ENCODE measurements around the gene INPP5A. TPM values are rescaled to one million over a fixed set of nuclear protein-coding genes. Genes with fewer than 3 reads are reported as not detected.

The INPP5A gene
- total and polyA plus RNA-seq, 2 of the 13 experiments (the other 11 are each of a cell fraction or from before 2014, with no cell fraction given) = 17.5 to 37.9 TPM

DNA sequence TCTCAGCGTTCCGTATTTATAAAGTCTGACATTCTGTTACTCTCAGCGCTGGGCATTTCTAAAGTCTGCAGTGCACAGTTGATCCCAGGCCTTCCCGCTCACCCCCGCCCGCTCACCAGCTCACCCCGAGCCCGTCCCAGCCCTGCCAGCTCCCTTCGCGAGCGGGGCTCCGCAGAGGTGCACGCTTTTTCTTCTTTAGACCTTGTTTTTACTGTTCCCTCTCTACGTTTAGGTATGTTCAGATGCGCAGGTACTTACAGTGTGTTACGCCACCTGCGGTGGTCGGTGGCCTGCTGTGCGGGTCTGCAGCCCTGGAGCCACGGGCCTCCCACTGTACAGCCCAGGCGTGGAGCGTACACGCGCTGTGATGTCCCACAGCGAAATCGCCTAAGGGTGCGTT lies 219.6 kb downstream of the INPP5A start:
- in situ Hi-C loops (cut with HindIII; ENCODE audit: extremely low pct_ligation_motif_present, low pct_unique_long_range_greater_than_20kb) = no loop called here
- Histone ChIP-seq H3K36me3 (replicated peaks in 1 of 2; ENCODE audit: control insufficient read depth in 1 of 2, insufficient read depth in 2 of 2, low read length in 2 of 2) (peaks cover 0 to 8% of the 10 kb centered on the region in 2 experiments; a peak in 1 of 5 replicates), H3K27ac (ENCODE audit: extremely low read length, insufficient read depth, low read length) (no peak overlapping the region), H2AFZ (ENCODE audit: low read length) (no peak overlapping the region), H3K9me3 (ENCODE audit: low read length) (no peaks in the 10 kb centered on the region), H3K79me2 (ENCODE audit: insufficient read depth, low read length) (no peaks in the 10 kb centered on the region), H3K4me1 (ENCODE audit: insufficient read depth, low read length) (no peaks in the 10 kb centered on the region), H4K20me1 (ENCODE audit: insufficient read depth, low read length) (no peaks in the 10 kb centered on the region), H3K9ac (ENCODE audit: insufficient read depth, low read depth, low read length) (no peak overlapping the region), H3K4me2 (ENCODE audit: low read depth, low read length) (no peak overlapping the region), H3K27me3 (ENCODE audit: control insufficient read depth in 1 of 2, insufficient read depth in 2 of 2, low read length in 2 of 2) (no peaks in the 10 kb centered on the region), H3K4me3 (replicated peaks in 1 of 3; ENCODE audit: insufficient read depth in 1 of 3, low read depth in 2 of 3, low read length in 3 of 3) (no peak overlapping the region)
- intact Hi-C loops (cut with micrococcal nuclease; ENCODE audit: unreplicated experiment) = no loop called here
- ATAC-seq = no peak
- no TSS peak for BruUV-seq (replicated peaks)
- no peak for DNase-seq (ENCODE audit: low spot score)
- ChIA-PET POLR2A (no interaction called here), CTCF (ENCODE audit: low intra/inter-chr PET ratio, low total read pairs) (no interaction called here)
- no peak for TF ChIP-seq ZNF446 (CRISPR knock-in tag; IDR thresholded peaks at IDR 0.05)
- TF ChIP-seq ZNF577 (CRISPR knock-in tag; IDR thresholded peaks at IDR 0.05; ENCODE audit: borderline replicate concordance, low read depth) = no peak
- no peak for TF ChIP-seq ZFAT (CRISPR knock-in tag; conservative IDR thresholded peaks at IDR 0.05)
- TF ChIP-seq ZNF724P (CRISPR knock-in tag; IDR thresholded peaks at IDR 0.05; ENCODE audit: borderline replicate concordance) = no peak
- TF ChIP-seq, protein P1, sequence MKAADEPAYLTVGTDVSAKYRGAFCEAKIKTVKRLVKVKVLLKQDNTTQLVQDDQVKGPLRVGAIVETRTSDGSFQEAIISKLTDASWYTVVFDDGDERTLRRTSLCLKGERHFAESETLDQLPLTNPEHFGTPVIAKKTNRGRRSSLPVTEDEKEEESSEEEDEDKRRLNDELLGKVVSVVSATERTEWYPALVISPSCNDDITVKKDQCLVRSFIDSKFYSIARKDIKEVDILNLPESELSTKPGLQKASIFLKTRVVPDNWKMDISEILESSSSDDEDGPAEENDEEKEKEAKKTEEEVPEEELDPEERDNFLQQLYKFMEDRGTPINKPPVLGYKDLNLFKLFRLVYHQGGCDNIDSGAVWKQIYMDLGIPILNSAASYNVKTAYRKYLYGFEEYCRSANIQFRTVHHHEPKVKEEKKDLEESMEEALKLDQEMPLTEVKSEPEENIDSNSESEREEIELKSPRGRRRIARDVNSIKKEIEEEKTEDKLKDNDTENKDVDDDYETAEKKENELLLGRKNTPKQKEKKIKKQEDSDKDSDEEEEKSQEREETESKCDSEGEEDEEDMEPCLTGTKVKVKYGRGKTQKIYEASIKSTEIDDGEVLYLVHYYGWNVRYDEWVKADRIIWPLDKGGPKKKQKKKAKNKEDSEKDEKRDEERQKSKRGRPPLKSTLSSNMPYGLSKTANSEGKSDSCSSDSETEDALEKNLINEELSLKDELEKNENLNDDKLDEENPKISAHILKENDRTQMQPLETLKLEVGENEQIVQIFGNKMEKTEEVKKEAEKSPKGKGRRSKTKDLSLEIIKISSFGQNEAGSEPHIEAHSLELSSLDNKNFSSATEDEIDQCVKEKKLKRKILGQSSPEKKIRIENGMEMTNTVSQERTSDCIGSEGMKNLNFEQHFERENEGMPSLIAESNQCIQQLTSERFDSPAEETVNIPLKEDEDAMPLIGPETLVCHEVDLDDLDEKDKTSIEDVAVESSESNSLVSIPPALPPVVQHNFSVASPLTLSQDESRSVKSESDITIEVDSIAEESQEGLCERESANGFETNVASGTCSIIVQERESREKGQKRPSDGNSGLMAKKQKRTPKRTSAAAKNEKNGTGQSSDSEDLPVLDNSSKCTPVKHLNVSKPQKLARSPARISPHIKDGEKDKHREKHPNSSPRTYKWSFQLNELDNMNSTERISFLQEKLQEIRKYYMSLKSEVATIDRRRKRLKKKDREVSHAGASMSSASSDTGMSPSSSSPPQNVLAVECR (CRISPR knock-in tag; IDR thresholded peaks at IDR 0.05; ENCODE audit: borderline replicate concordance) = no peak
- TF ChIP-seq, protein P2, sequence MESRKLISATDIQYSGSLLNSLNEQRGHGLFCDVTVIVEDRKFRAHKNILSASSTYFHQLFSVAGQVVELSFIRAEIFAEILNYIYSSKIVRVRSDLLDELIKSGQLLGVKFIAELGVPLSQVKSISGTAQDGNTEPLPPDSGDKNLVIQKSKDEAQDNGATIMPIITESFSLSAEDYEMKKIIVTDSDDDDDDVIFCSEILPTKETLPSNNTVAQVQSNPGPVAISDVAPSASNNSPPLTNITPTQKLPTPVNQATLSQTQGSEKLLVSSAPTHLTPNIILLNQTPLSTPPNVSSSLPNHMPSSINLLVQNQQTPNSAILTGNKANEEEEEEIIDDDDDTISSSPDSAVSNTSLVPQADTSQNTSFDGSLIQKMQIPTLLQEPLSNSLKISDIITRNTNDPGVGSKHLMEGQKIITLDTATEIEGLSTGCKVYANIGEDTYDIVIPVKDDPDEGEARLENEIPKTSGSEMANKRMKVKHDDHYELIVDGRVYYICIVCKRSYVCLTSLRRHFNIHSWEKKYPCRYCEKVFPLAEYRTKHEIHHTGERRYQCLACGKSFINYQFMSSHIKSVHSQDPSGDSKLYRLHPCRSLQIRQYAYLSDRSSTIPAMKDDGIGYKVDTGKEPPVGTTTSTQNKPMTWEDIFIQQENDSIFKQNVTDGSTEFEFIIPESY (CRISPR knock-in tag; IDR thresholded peaks at IDR 0.05) = no peak
- no peak for TF ChIP-seq TGIF2 (CRISPR knock-in tag; IDR thresholded peaks at IDR 0.05)
- no peak for TF ChIP-seq PHB2 (IDR thresholded peaks at IDR 0.05; ENCODE audit: partially characterized antibody)
- TF ChIP-seq, protein P3, sequence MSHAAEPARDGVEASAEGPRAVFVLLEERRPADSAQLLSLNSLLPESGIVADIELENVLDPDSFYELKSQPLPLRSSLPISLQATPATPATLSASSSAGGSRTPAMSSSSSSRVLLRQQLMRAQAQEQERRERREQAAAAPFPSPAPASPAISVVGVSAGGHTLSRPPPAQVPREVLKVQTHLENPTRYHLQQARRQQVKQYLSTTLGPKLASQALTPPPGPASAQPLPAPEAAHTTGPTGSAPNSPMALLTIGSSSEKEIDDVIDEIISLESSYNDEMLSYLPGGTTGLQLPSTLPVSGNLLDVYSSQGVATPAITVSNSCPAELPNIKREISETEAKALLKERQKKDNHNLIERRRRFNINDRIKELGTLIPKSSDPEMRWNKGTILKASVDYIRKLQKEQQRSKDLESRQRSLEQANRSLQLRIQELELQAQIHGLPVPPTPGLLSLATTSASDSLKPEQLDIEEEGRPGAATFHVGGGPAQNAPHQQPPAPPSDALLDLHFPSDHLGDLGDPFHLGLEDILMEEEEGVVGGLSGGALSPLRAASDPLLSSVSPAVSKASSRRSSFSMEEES (CRISPR knock-in tag; IDR thresholded peaks at IDR 0.05) = no peak
- no peak for TF ChIP-seq GPN1 (CRISPR knock-in tag; IDR thresholded peaks at IDR 0.05; ENCODE audit: borderline replicate concordance)
- no peak for TF ChIP-seq NBN (conservative IDR thresholded peaks at IDR 0.05)
- TF ChIP-seq ZEB1 (IDR thresholded peaks at IDR 0.05; ENCODE audit: insufficient replicate concordance, low read depth) = no peak
- TF ChIP-seq, protein P4, sequence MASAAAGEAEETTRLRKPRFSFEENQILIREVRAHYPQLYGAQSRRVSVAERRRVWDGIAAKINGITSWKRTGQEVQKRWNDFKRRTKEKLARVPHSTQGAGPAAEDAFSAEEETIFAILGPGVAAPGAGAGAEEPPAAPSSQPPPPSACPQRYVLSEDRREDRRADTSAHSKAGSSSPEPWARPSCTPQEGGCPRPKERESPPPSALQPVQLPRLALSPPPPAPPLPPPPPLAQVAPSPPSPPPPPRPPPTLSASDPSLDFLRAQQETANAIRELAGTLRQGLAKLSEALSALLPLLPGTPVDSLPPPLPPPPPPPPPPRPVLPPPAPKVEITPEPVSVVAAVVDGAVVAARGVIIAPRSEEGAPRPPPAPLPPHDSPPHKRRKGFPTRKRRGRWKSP (CRISPR knock-in tag; IDR thresholded peaks at IDR 0.05) = no peak
- TF ChIP-seq MYNN (CRISPR knock-in tag; IDR thresholded peaks at IDR 0.05; ENCODE audit: low read depth) = no peak
- no peak for TF ChIP-seq ZNF720 (CRISPR knock-in tag; IDR thresholded peaks at IDR 0.05)
- no peak for FAIRE-seq
- WGBS (ENCODE audit: low lambda C conversion rate) = 98% methylated on average over 27 of the region's 27 CpGs

Data from HepG2 (cell line).